Measurements from ENCODE around the gene SUMF1. TPM values are rescaled to one million over a fixed set of nuclear protein-coding genes. Genes with fewer than 3 reads are reported as not detected.

Gene SUMF1
- total RNA-seq, 2 donors from 2014 or later, result 30.7 to 32.7 TPM

DNA sequence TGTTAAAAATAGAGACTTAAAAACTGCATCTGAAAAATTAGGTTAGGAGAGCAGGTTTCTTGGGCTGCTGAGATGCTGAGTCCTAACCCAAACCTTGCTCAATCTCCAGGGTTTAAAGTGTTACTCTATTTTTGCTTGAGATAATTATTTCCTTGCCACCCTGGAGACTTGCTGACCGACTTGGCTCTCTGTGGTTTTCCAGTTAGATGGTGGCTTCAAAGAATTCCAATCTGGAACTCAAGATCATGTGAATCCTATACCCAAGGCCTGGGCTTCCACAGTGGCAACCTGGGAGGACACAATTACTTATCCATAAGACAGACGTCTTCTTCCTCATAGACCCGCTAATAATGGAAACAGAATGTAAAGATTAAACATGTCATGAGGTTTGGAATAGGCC lies 47.7 kb downstream of the SUMF1 start:
- Histone ChIP-seq H3K27ac (no peak overlapping the region), H3K27me3 (no peaks in the 10 kb centered on the region), H3K4me1 (no peaks in the 10 kb centered on the region), H3K36me3 (replicated peaks in 1 of 2; ENCODE audit: insufficient read depth in 1 of 2, low read depth in 2 of 2) (peaks cover 0 to 2% of the 10 kb centered on the region in 2 donors), H3K4me3 (no peak overlapping the region), H3K9me3 (no peaks in the 10 kb centered on the region)
- DNase-seq, result no peak
- TF ChIP-seq CTCF (IDR thresholded peaks at IDR 0.05) (no peak), POLR2A (IDR thresholded peaks at IDR 0.05) (no peak)
- ATAC-seq, result no peak
- WGBS, 2 donors, result 80 to 93% methylated on average over 3 of the region's 3 CpGs
- intact Hi-C loops (cut with DNase I), result no loop called here

DNA sequence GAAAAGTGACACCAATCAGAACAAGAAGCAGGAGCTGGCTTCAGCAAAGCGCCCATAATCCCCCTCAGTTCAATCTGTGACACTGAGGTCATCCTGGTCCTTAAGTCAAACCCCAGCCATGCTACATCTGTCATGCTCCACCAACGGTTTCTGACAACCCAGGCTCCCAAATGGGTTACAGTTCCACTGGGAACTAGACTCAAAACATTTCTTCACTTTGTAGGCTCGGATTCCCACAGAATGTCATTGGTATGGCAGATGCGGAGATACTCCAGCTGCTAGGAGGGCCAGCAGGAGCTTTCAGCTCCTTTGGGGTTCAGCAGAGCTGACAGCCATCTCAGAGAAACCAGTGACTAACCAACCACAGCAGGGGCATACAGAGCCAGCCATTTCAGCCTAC lies 48.9 kb downstream of the SUMF1 start:
- WGBS, 2 donors, result 88 to 89% methylated on average over 3 to 4 of the region's 4 CpGs
- no peak for DNase-seq

GRCh38 chr3:4417449-4417848 lies 49.6 kb downstream of the SUMF1 start:
- no peak for DNase-seq
- Histone ChIP-seq H3K4me1 (no peaks in the 10 kb centered on the region), H3K4me3 (no peak overlapping the region), H3K27ac (no peak overlapping the region), H3K36me3 (replicated peaks in 1 of 2; ENCODE audit: insufficient read depth in 1 of 2, low read depth in 2 of 2) (peaks cover 0 to 2% of the 10 kb centered on the region in 2 donors), H3K9me3 (no peaks in the 10 kb centered on the region), H3K27me3 (no peaks in the 10 kb centered on the region)
- intact Hi-C loops (cut with DNase I), result no loop called here
- no peak for TF ChIP-seq POLR2A (IDR thresholded peaks at IDR 0.05)
- no peak for TF ChIP-seq CTCF (IDR thresholded peaks at IDR 0.05)
- no peak for ATAC-seq
- whole genome bisulfite sequencing, 2 donors, result 88 to 91% methylated on average over 1 of the region's 1 CpG

More for the DNA sequence above, 48.9 kb downstream of the SUMF1 start:
- Histone ChIP-seq H3K27me3 (no peaks in the 10 kb centered on the region), H3K9me3 (no peaks in the 10 kb centered on the region), H3K4me3 (no peak overlapping the region), H3K27ac (no peak overlapping the region), H3K36me3 (replicated peaks in 1 of 2; ENCODE audit: insufficient read depth in 1 of 2, low read depth in 2 of 2) (peaks cover 0 to 2% of the 10 kb centered on the region in 2 donors), H3K4me1 (no peaks in the 10 kb centered on the region)
- TF ChIP-seq POLR2A (IDR thresholded peaks at IDR 0.05) (no peak), CTCF (IDR thresholded peaks at IDR 0.05) (no peak)
- intact Hi-C loops (cut with DNase I), result no loop called here
- no peak for ATAC-seq

DNA sequence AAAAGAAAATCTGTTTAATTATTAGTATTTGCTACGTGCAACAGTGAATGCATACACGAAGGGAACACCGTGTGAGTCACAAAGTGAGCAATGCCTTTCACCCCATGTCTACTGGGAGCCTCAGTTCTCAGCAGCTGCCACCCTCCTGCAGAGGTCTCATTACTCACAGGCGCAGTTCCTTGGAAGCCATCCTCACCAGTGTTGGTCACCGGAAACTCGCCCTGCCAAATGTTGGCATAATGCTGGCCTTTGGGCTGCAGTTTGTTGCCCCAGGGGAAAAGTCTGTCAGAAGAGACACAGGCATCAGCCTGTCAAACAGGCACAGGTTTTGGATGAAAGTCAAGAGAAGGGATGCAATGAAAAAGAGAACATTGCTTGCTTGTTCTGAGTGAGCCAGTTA lies 50.1 kb downstream of the SUMF1 start:
- DNase-seq (no peak), ATAC-seq (no peak)
- TF ChIP-seq CTCF (IDR thresholded peaks at IDR 0.05) (no peak), POLR2A (IDR thresholded peaks at IDR 0.05) (no peak)
- no peaks in the 10 kb centered on the region for H3K27me3 ChIP-seq
- intact Hi-C loops (cut with DNase I), result no loop called here
- H3K36me3 ChIP-seq (replicated peaks in 1 of 2; ENCODE audit: insufficient read depth in 1 of 2, low read depth in 2 of 2), result peaks cover 0 to 2% of the 10 kb centered on the region in 2 donors
- no peaks in the 10 kb centered on the region for H3K4me1 ChIP-seq
- no peaks in the 10 kb centered on the region for H3K9me3 ChIP-seq
- H3K4me3 ChIP-seq, result no peak overlapping the region
- 84 to 96% methylated on average over 6 of the region's 6 CpGs for WGBS, 2 donors
- H3K27ac ChIP-seq, result no peak overlapping the region

GRCh38 chr3:4416427-4416945 lies 50.6 kb downstream of the SUMF1 start:
- WGBS, 2 donors, result 77 to 86% methylated on average over 5 of the region's 5 CpGs
- Histone ChIP-seq H3K9me3 (no peaks in the 10 kb centered on the region), H3K4me1 (no peaks in the 10 kb centered on the region), H3K4me3 (no peak overlapping the region), H3K27me3 (no peaks in the 10 kb centered on the region), H3K36me3 (replicated peaks in 1 of 2; ENCODE audit: insufficient read depth in 1 of 2, low read depth in 2 of 2) (peaks cover 0 to 2% of the 10 kb centered on the region in 2 donors), H3K27ac (no peak overlapping the region)
- no peak for DNase-seq
- no peak for ATAC-seq
- TF ChIP-seq CTCF (IDR thresholded peaks at IDR 0.05) (no peak), POLR2A (IDR thresholded peaks at IDR 0.05) (no peak)
- intact Hi-C loops (cut with DNase I), result no loop called here
